GM18498 (cell line): ENCODE data around the gene SUOX.
"Not testable (repeated sequence)": the region's sequence is repeated elsewhere in the genome, so short reads cannot be mapped to it uniquely, and the experiment has no call there.

ENCODE experiments used
- ATAC-seq: cut with Tn5 transposase; IDR thresholded peaks from one replicate; pipeline ENCODE4 v1.9.1; 2021; ENCODE audit warnings: mild to moderate bottlenecking, moderate library complexity; ENCODE audit not compliant: unreplicated experiment

The SUOX gene

GRCh38 chr12:55996715-55997534 lies at the start of gene SUOX:
Gene SUOX (plus strand): TSS chr12:55997276. CDS start chr12:56002222, 4,946 bp downstream.
- ATAC-seq = peak; percentile 99

GRCh38 chr12:55955344-55955743 lies 41.7 kb upstream of the SUOX start:
- ATAC-seq = no peak

GRCh38 chr12:55955800-55956508 lies 41.1 kb upstream of the SUOX start:
- no peak for ATAC-seq

GRCh38 chr12:55957106-55957859 lies 39.8 kb upstream of the SUOX start:
- ATAC-seq = no peak

- no peak for ATAC-seq
Observed at GRCh38 chr12:55963760-55964159, 33.3 kb upstream of the SUOX start.

GRCh38 chr12:55965240-55965639 lies 31.8 kb upstream of the SUOX start:
- ATAC-seq = no peak

- no peak for ATAC-seq
Observed at GRCh38 chr12:55965941-55966407, 31.1 kb upstream of the SUOX start, which contains the start of gene PMEL. Gene PMEL (minus strand): TSS chr12:55966042. CDS start chr12:55966011, 31 bp downstream.

- ATAC-seq = peak; percentile 93
Observed at GRCh38 chr12:55966408-55967281, 30.4 kb upstream of the SUOX start, which contains the start of gene CDK2. Gene CDK2 (plus strand): TSS chr12:55966830. CDS start chr12:55967009, 179 bp downstream.

- no peak for ATAC-seq
Observed at GRCh38 chr12:55969356-55969755, 27.7 kb upstream of the SUOX start.

- no peak for ATAC-seq
Observed at GRCh38 chr12:55970775-55971174, 26.3 kb upstream of the SUOX start.

- ATAC-seq = no peak
Observed at GRCh38 chr12:55972042-55972441, 25.0 kb upstream of the SUOX start.

GRCh38 chr12:55972456-55972855 lies 24.6 kb upstream of the SUOX start:
- ATAC-seq = no peak

- no peak for ATAC-seq
Observed at GRCh38 chr12:55972911-55973598, 24.0 kb upstream of the SUOX start.

GRCh38 chr12:55973599-55974307 lies 23.3 kb upstream of the SUOX start, which contains the start of gene RAB5B:
Gene RAB5B (plus strand): TSS chr12:55974078. CDS start chr12:55986961, 12,883 bp downstream.
- peak; percentile 91 for ATAC-seq

- peak; percentile 20 for ATAC-seq
Observed at GRCh38 chr12:55974308-55974730, 22.8 kb upstream of the SUOX start.

- no peak for ATAC-seq
Observed at GRCh38 chr12:55978393-55978792, 18.7 kb upstream of the SUOX start.

- ATAC-seq = no peak
Observed at GRCh38 chr12:55979069-55979468, 18.0 kb upstream of the SUOX start.

GRCh38 chr12:55981882-55982281 lies 15.2 kb upstream of the SUOX start:
- ATAC-seq = not testable (repeated sequence)
